OCI-M2 (cell line): Measurements from ENCODE around the gene ZDHHC7.
A peak's percentile ranks its signal among the peaks of the same experiment; 100 is the strongest.

Source experiments
- DNase-seq: peaks from one replicate; lab custom pipeline; 2025; ENCODE audit not compliant: unreplicated experiment; lab: John Stamatoyannopoulos, UW

ZDHHC7 gene

GRCh38 chr16:84970447-84971127, 40.7 kb downstream of the ZDHHC7 start:
- no peak for DNase-seq

- no peak for DNase-seq
Observed at GRCh38 chr16:84967828-84968227, 43.5 kb downstream of the ZDHHC7 start.

- no peak for DNase-seq
Observed at GRCh38 chr16:84965428-84966415, 45.6 kb downstream of the ZDHHC7 start.

DNA sequence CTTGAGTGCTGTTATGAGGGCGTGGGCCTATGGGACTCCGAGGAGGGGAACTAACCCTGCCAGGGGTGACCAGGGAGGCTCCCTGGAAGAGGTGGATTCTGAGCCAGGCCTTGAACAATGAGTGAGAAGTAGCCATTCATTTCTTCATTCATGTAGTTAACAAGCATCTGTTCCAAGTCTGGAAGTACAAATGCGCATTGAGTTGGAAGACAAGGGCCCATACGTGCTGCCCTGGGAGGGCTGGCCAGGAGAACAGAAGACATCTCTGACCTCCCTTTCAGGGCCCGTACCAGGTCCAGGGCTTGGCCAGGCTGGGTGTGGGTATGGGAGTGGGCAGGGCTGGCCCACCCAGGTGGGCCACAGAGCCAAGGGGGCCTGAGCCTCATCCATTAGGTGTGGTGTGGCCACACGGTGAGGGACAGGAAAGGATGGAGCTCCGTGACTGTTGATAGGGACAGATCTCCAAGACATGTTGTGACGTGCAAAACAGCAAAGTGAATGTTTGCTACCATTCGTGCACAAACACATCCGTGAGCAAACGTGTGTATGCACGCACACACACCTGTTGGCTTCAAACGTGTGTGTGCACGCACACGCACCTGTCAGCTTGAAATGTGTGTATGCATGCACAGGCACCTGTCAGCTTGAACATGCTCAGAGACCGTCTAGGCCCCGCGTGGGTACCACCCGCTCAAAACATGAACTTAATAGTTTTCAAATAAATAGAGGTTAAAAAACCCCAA, 46.8 kb downstream of the ZDHHC7 start:
- no peak for DNase-seq

- DNase-seq = no peak
Observed at GRCh38 chr16:84963066-84963465, 48.3 kb downstream of the ZDHHC7 start.

DNA sequence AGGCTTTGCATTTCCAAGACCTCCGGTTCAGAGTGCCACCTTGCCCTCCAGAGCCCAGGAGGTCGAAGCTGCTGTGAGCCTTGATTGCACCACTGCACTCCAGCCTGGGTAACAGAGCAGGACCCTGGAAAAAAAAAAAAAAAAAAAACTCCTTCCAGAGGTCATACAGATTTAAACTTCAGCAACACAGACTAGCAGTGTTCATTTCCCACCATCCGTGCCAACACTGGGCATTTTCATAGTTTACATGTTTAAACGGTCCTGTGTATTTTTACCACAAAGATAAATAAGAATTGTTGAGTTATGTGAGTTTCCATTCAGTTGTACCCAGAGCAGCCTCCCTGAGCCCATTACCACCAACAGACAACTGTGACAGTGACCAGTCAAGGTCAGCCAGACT, 50.4 kb downstream of the ZDHHC7 start:
- DNase-seq = no peak

DNA sequence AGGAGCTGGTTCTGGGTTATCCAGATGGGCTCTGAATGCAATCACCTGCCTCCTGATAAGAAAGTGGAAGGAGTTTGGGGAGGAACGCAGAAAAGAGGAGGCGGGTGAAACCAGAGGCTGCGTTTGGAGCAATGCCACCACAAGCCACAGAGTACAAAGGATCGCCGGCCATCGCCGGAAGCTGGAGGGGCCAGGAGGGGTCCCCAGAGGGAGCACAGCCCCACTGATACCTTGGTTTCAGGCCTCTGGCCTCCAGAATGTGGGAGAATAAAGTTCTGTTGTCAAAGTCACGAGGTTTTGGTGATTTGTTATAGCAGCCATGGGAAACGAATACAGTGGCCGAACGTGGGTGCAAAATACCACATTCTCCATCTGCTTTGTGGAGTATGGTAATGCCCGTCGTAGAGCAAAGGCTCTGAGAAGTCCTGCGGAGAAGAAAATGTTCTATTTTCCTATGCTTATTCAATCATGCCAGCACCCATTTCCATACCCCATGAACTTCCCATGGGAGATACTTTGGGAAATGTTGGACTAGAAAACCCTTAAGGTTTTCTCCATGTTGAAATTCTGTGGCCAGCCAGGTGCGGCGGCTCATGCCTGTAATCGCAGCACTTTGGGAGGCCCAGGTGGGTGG, 51.4 kb downstream of the ZDHHC7 start:
- DNase-seq = no peak

DNA sequence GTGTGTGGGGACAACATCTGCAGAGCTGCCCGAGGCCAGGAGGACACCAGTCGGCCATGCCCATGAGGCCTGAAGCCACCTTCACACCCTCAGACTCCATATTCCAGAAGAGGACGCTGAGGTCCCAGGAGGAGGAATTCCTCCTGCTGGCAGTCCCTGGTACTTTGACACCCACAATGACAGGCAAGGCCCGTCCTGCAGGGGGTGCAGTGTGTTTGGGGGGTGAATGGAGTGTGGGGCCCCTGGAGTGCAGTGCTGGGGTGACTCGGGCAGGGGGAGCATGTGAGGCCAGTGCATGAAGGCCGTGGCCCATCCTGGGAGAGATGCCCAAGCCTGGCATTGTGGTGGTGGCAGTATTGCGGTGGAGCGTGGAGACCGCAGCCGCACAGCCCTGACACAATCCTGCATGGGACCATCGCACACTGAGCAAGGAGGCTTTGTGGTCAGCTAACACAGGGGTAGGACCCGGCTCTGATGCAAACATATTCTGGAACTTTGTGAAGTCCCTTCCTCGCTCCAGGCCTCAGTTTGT, 52.2 kb downstream of the ZDHHC7 start:
- DNase-seq = no peak

DNA sequence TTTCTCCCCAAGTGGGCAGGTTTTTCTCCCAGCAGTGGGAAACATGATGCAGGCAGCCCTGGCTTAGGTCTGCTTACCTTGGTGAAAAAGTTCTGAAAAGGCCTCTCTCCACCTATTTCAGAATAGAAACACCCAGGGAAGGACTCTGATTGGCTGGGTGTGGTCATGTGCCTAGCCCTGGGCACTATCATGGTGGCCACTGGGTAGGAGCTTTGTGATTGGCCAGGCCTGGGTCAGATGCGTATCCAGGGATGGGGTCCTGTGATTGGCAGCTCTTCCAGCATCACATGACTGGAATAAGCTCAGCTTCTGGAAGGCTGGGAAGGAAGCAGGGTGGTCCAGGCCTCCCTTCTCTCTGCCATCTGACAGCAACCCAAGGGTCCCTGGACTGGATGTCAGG, 53.5 kb downstream of the ZDHHC7 start:
- DNase-seq = no peak

- DNase-seq = no peak
Observed at GRCh38 chr16:84957192-84957591, 54.1 kb downstream of the ZDHHC7 start.

GRCh38 chr16:84955427-84955826, 55.9 kb downstream of the ZDHHC7 start:
- no peak for DNase-seq

GRCh38 chr16:84953190-84953746, 58.1 kb downstream of the ZDHHC7 start:
- DNase-seq = no peak

GRCh38 chr16:84952335-84953189, 58.8 kb downstream of the ZDHHC7 start:
- peak; percentile 67 for DNase-seq

GRCh38 chr16:84950906-84951305, 60.4 kb downstream of the ZDHHC7 start:
- DNase-seq = no peak

- no peak for DNase-seq
Observed at GRCh38 chr16:84949772-84950436, 61.4 kb downstream of the ZDHHC7 start.

DNA sequence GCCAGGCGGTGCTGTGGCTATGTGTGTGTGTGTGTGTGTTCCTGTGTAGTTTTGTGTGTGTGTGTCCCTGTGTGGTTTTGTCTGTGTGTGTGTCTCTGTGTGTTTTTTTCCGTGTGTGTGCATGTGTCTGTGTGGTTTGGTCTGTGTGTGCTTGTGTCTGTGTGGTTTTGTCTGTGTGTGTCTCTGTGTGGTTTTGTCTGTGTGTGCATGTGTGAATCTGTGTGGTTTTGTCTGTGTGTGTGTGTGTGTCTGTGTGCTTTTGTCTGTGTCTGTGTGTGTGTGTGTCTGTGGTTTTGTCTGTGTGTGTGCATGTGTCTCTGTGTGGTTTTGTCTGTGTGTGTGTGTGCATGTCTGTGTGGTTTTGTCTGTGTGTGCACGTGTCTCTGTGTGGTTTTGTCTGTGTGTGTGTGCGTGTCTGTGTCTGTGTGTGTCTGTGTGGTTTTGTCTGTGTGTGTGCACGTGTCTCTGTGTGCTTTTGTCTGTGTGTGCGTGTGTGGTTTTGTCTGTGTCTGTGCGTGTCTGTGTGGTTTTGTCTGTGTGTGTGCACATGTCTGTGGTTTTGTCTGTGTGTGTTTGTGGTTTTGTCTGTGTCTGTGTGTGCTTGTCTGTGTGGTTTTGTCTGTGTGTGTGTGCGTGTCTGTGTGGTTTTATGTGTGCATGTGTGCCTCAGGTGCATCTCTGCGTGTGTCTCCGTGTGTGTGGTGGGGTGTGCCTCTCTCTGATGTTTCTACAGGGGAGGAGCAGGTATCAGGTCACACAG, 62.3 kb downstream of the ZDHHC7 start:
- DNase-seq = no peak

GRCh38 chr16:84947996-84948850, 63.1 kb downstream of the ZDHHC7 start:
- DNase-seq = no peak
